ENCODE data around the gene AOC2. TPM values are rescaled to one million over a fixed set of nuclear protein-coding genes. Genes with fewer than 3 reads are reported as not detected.
"Not testable (repeated sequence)": the region's sequence is repeated elsewhere in the genome, so short reads cannot be mapped to it uniquely, and the experiment has no call there.

AOC2 gene
- polyA plus RNA-seq, 3 donors = 0.09 to 1.6 TPM; not detected in 1

GRCh38 chr17:42866216-42866615 is 21.8 kb downstream of the AOC2 start:
- H3K27ac Mint-ChIP-seq = no peak overlapping the region
- H3K27me3 Mint-ChIP-seq (ENCODE audit: low read depth in 3 of 3) = peaks cover 2 to 12% (median 3%) of the 10 kb centered on the region in 3 donors
- no peak overlapping the region for H3K4me3 ChIP-seq (replicated peaks in 1 of 3; ENCODE audit: low read depth in 2 of 3, low read length in 3 of 3)
- no peaks in the 10 kb centered on the region for H3K79me2 ChIP-seq (ENCODE audit: insufficient read depth, low read length)
- H3K27ac ChIP-seq (ENCODE audit: low read depth in 1 of 2, low read length in 2 of 2) = no peak overlapping the region
- no peaks in the 10 kb centered on the region for H4K20me1 ChIP-seq (ENCODE audit: insufficient read depth, low read length)
- H3K4me1 Mint-ChIP-seq = no peaks in the 10 kb centered on the region
- intact Hi-C loops (cut with micrococcal nuclease) = no loop called here
- 96% methylated on average over 4 of the region's 4 CpGs for WGBS (ENCODE audit: insufficient coverage)
- TF ChIP-seq, protein P1, sequence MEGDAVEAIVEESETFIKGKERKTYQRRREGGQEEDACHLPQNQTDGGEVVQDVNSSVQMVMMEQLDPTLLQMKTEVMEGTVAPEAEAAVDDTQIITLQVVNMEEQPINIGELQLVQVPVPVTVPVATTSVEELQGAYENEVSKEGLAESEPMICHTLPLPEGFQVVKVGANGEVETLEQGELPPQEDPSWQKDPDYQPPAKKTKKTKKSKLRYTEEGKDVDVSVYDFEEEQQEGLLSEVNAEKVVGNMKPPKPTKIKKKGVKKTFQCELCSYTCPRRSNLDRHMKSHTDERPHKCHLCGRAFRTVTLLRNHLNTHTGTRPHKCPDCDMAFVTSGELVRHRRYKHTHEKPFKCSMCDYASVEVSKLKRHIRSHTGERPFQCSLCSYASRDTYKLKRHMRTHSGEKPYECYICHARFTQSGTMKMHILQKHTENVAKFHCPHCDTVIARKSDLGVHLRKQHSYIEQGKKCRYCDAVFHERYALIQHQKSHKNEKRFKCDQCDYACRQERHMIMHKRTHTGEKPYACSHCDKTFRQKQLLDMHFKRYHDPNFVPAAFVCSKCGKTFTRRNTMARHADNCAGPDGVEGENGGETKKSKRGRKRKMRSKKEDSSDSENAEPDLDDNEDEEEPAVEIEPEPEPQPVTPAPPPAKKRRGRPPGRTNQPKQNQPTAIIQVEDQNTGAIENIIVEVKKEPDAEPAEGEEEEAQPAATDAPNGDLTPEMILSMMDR (IDR thresholded peaks at IDR 0.05) = no peak
- peaks cover 5 to 15% (median 12%) of the 10 kb centered on the region in 7 donors for H3K9me3 Mint-ChIP-seq
- H3K9ac ChIP-seq (ENCODE audit: insufficient read depth, low read length, poor library complexity, severe bottlenecking) = no peak overlapping the region
- H3K36me3 ChIP-seq (replicated peaks in 1 of 2; ENCODE audit: control insufficient read depth in 1 of 2, insufficient read depth in 2 of 2, low read length in 2 of 2) = no peaks in the 10 kb centered on the region
- H3K36me3 Mint-ChIP-seq = peaks cover 0 to 3% of the 10 kb centered on the region in 2 donors
- H3K27me3 ChIP-seq (ENCODE audit: control insufficient read depth in 2 of 2, insufficient read depth in 2 of 2, low read length in 2 of 2) = no peaks in the 10 kb centered on the region
- H3K4me3 Mint-ChIP-seq = no peak overlapping the region
- peaks cover 0 to 6% of the 10 kb centered on the region in 2 donors for H3K9me3 ChIP-seq (replicated peaks in 1 of 2; ENCODE audit: control insufficient read depth in 1 of 2, insufficient read depth in 1 of 2, low read length in 2 of 2)
- no peak overlapping the region for H3K4me2 ChIP-seq (replicated peaks; ENCODE audit: extremely low read depth, low read length, poor library complexity, severe bottlenecking)
- H3K4me1 ChIP-seq (ENCODE audit: control insufficient read depth in 1 of 2, insufficient read depth in 2 of 2, low read length in 2 of 2) = no peaks in the 10 kb centered on the region
- DNase-seq = no peak
- H2AFZ ChIP-seq (ENCODE audit: insufficient read depth, low read depth, low read length, poor library complexity, severe bottlenecking) = no peak overlapping the region

DNA sequence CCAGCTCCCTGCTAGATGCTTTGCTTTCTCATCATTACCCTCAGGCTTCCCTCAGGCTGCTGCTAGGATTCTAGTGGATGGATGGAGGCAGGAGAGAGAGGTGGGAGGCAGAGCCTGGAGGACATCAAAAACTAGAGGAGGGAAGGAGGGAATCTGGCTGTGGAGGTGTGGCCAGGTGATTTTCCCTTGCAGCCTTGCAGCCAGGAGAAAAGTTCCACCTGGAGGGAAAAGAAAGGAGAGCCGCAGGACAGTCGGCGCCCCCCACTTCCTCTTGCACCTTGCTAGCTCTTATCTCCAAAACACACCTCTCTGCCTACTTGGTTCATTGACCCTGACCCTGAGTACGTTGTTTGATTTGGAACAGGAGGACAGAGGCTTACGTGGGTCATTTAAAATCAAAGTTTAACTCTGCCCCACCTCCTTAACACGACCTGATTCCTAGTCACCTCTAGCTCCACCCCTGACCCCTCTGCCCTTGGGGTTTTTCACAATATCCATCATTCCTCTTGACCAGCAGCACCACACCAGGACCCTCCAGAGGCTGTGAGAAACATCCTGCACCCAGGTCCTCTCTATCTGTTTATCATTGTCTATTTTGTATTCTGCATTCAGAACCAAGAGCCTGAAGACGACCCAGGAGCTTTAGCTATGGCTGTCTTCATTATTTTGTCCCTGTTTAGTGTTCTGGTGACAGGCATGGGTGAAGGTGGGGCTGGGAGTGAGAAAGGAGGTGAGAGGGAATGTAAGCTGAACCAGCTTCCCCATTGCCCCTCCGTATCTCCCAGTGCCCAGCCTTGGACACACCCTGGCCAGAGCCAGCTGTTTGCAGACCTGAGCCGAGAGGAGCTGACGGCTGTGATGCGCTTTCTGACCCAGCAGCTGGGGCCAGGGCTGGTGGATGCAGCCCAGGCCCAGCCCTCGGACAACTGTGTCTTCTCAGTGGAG is 22.5 kb downstream of the AOC2 start:
- no peak overlapping the region for H2AFZ ChIP-seq (ENCODE audit: insufficient read depth, low read depth, low read length, poor library complexity, severe bottlenecking)
- no peak for DNase-seq
- no peaks in the 10 kb centered on the region for H4K20me1 ChIP-seq (ENCODE audit: insufficient read depth, low read length)
- no peak overlapping the region for H3K9ac ChIP-seq (ENCODE audit: insufficient read depth, low read length, poor library complexity, severe bottlenecking)
- 67% methylated on average over 3 of the region's 12 CpGs for WGBS (ENCODE audit: insufficient coverage)
- H3K27ac ChIP-seq (ENCODE audit: low read depth in 1 of 2, low read length in 2 of 2) = no peak overlapping the region
- intact Hi-C loops (cut with micrococcal nuclease) = no loop called here
- H3K79me2 ChIP-seq (ENCODE audit: insufficient read depth, low read length) = no peaks in the 10 kb centered on the region
- TF ChIP-seq, protein P1 (IDR thresholded peaks at IDR 0.05) = no peak
- no peaks in the 10 kb centered on the region for H3K4me1 Mint-ChIP-seq
- no peaks in the 10 kb centered on the region for H3K27me3 ChIP-seq (ENCODE audit: control insufficient read depth in 2 of 2, insufficient read depth in 2 of 2, low read length in 2 of 2)
- no peaks in the 10 kb centered on the region for H3K36me3 ChIP-seq (replicated peaks in 1 of 2; ENCODE audit: control insufficient read depth in 1 of 2, insufficient read depth in 2 of 2, low read length in 2 of 2)
- no peaks in the 10 kb centered on the region for H3K4me1 ChIP-seq (ENCODE audit: control insufficient read depth in 1 of 2, insufficient read depth in 2 of 2, low read length in 2 of 2)
- H3K4me3 ChIP-seq (replicated peaks in 1 of 3; ENCODE audit: low read depth in 2 of 3, low read length in 3 of 3) = no peak overlapping the region
- H3K9me3 Mint-ChIP-seq = peaks cover 5 to 18% (median 14%) of the 10 kb centered on the region in 7 donors
- H3K27ac Mint-ChIP-seq = no peak overlapping the region
- no peak overlapping the region for H3K4me3 Mint-ChIP-seq
- H3K27me3 Mint-ChIP-seq (ENCODE audit: low read depth in 3 of 3) = peaks cover 2 to 11% (median 4%) of the 10 kb centered on the region in 3 donors
- H3K4me2 ChIP-seq (replicated peaks; ENCODE audit: extremely low read depth, low read length, poor library complexity, severe bottlenecking) = no peak overlapping the region
- peaks cover 0 to 3% of the 10 kb centered on the region in 2 donors for H3K36me3 Mint-ChIP-seq
- peaks cover 0 to 10% of the 10 kb centered on the region in 2 donors for H3K9me3 ChIP-seq (replicated peaks in 1 of 2; ENCODE audit: control insufficient read depth in 1 of 2, insufficient read depth in 1 of 2, low read length in 2 of 2)

GRCh38 chr17:42867694-42868261 is 23.4 kb downstream of the AOC2 start:
- H3K4me1 ChIP-seq (ENCODE audit: control insufficient read depth in 1 of 2, insufficient read depth in 2 of 2, low read length in 2 of 2); H3K4me3 ChIP-seq (replicated peaks in 1 of 3; ENCODE audit: low read depth in 2 of 3, low read length in 3 of 3); H3K27me3 Mint-ChIP-seq (ENCODE audit: low read depth in 3 of 3); H3K4me1 Mint-ChIP-seq; H3K27ac Mint-ChIP-seq; H3K27me3 ChIP-seq (ENCODE audit: control insufficient read depth in 2 of 2, insufficient read depth in 2 of 2, low read length in 2 of 2); H4K20me1 ChIP-seq (ENCODE audit: insufficient read depth, low read length); H3K9me3 ChIP-seq (replicated peaks in 1 of 2; ENCODE audit: control insufficient read depth in 1 of 2, insufficient read depth in 1 of 2, low read length in 2 of 2); intact Hi-C loops (cut with micrococcal nuclease); H3K4me2 ChIP-seq (replicated peaks; ENCODE audit: extremely low read depth, low read length, poor library complexity, severe bottlenecking); H3K36me3 Mint-ChIP-seq; H3K4me3 Mint-ChIP-seq; H2AFZ ChIP-seq (ENCODE audit: insufficient read depth, low read depth, low read length, poor library complexity, severe bottlenecking); H3K9ac ChIP-seq (ENCODE audit: insufficient read depth, low read length, poor library complexity, severe bottlenecking); DNase-seq; H3K79me2 ChIP-seq (ENCODE audit: insufficient read depth, low read length); H3K27ac ChIP-seq (ENCODE audit: low read depth in 1 of 2, low read length in 2 of 2); H3K36me3 ChIP-seq (replicated peaks in 1 of 2; ENCODE audit: control insufficient read depth in 1 of 2, insufficient read depth in 2 of 2, low read length in 2 of 2): not testable (repeated sequence)
- WGBS (ENCODE audit: insufficient coverage) = 98% methylated on average over 7 of the region's 21 CpGs
- peaks cover 5 to 18% (median 14%) of the 10 kb centered on the region in 7 donors for H3K9me3 Mint-ChIP-seq
